SK-MEL-5 (cell line): ENCODE measurements around the gene BDKRB1. TPM values are rescaled to one million over a fixed set of nuclear protein-coding genes. Genes with fewer than 3 reads are reported as not detected.

Source experiments
- DNase-seq: peaks from one replicate; pipeline ENCODE4 v3.0.0-alpha.2; 2016; ENCODE audit warnings: low read depth, low spot score
- in situ Hi-C: cut with HindIII; loops from 2 replicates; pipeline ENCODE4 v1.10.0; 2016; ENCODE audit warnings: low sequenced_read_pairs, high pct_unique_total_duplicates, low pct_unique_long_range_greater_than_20kb
- small RNA-seq, 2 experiments: library from RNA; depleted of rRNA; stranded (forward); fragments of <200 nt; gene quantifications; one replicate each; pipeline ENCODE3, GENCODE V24; 2014
- total RNA-seq: library from RNA; depleted of rRNA; stranded (reverse); fragments of >200 nt; shearing (Covaris generic); gene quantifications from 2 replicates; pipeline ENCODE4 v1.2.3, GENCODE V29; 2014; rRNA removed

BDKRB1 gene
- total RNA-seq, 1 experiment from 2014 or later: 0.53 TPM

DNA sequence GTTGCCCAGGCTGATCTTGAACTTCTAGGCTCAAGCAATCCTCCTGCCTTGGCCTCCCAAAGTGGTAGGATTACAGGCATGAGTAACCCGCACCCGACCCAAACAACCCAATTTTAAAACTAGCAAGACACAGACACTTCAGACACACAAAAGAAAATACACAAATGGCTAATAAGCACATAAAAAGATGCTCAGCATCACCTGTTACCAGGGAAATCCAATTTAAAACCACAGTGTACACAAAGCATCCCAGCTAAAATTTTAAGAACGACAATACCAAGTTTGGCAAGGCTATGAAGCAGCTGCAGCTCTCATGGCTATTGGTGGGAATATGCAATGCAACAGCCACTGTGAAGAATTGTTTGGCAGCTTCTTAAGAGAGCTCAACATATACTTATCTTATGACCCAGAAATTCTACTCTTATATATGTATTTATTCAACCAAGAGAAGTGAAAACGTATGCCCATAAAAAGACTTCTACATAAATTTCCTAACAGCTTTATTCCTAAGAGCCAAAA is 42.0 kb downstream of the BDKRB1 start:
- in situ Hi-C loops: no loop called here
- DNase-seq: no peak

DNA sequence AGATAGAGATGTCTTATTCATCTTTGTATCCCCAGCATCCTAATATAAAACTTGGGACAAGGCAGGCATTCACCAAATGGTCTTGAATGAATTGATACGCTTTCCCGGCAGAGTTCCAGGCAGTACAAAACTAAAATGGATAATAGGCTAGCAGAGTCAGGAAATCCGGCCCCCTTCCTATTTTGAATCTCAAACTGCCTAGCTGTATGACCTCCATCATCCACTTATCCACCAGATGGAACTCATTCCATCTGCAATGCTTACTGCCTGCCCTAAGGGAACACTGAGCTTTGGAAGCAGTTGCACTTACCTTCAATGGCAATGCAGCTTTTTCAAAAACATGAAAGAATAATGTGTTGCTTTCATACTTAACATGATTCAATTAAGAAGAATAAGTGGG is 43.4 kb downstream of the BDKRB1 start:
- in situ Hi-C loops: no loop called here

DNA sequence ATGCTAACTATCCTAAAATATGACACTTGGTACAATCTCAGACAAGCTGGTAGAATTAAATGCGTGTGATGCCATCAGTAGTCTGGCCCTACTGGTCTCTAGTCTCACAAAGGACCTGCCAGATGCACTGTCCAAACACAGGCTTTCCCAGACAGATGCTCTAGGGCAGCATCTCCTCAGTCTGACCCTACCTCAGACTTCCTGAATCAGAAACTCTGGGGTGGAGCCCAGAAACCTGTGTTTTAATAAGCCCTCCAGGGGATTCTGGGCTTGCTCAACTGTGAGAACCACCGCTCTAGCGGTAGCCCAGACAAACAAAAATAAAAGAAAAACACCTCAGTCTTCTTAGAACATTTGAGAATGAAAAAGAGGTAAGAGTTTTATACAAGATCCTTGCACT is 48.0 kb downstream of the BDKRB1 start:
- in situ Hi-C loops: loop anchor here (25.0 kb wide), 1 partner anchor 108 kb away; no protein-coding TSS in a partner anchor
- DNase-seq: no peak

More for the DNA sequence above, 43.4 kb downstream of the BDKRB1 start:
- DNase-seq: peak; percentile 94

DNA sequence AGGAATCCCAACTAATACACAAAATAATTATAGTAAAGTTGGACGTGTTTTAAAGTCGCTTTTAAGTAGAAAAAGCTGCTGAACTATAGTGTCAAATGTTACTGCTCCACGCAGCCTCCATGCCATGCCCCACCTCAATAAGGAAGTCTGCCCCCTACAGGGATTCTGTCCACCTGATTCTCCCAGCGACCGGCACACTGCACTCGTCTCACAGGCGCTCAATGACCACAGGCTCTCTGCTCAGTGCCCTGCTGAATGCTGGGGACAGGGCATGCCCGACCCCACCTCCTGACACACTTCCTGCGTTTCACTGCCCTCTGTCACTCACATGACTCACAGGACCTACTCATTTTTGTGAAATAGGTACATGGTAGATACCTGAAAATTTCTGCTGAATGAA is 48.9 kb downstream of the BDKRB1 start:
- DNase-seq: peak; percentile 60
- in situ Hi-C loops: loop anchor here (25.0 kb wide), 1 partner anchor 107 kb away; no protein-coding TSS in a partner anchor

DNA sequence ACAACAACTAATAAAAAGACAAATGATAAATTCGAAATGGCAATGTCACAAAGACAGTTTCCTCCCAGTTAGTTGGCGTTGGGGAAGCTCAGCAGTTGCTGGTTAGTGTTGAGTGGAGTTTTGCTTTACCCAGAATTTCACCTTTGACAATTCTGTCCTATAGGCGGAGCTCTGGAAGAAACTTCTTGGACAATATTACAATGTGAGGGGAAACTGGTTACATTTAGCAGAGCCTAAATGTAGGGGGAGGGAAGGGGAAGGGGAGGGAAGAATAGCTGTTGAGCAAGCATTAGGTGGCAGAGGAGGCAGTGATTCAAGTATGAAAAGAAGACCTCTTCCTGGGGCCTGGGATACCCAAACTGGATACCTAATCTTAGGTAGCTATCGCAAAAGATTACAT is 51.4 kb downstream of the BDKRB1 start:
- in situ Hi-C loops: loop anchor here (25.0 kb wide), 1 partner anchor 105 kb away; no protein-coding TSS in a partner anchor

DNA sequence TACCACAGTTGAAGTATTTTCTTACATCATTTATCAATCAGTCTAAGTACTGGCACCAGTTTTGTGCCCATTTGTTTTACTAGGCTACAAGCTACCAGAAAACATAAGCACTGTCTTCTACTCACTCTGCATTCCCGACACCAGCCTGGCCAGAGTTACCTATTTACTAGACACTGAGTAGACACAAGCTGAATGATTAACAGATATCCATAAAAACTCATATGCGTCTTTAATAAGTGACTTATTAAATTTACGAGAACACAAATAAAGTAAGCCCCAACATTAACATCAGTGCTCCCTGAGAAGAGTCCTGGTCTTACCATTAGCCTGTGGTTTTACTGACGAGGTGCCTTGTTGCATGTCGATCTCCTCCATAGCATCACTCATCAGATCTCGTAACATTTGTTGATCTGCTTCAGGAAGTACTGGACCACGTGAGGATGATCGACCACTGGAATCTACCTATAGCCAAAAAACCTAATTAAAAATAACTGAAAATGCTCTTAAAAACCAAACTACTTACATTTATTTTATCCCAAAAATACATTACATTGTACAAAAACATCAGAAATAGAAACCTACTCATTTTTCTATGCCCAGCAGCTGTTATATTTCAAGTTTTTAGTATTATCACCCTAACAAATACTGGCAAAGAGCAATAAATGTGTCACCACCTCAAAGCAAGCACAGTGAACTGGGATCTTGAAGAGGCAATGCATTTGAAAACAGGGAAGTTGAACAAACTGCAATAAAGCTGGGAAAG is 53.3 kb downstream of the BDKRB1 start:
- in situ Hi-C loops: loop anchor here (25.0 kb wide), 1 partner anchor 103 kb away; no protein-coding TSS in a partner anchor
- DNase-seq: no peak

More for the DNA sequence above, 51.4 kb downstream of the BDKRB1 start:
- peak; percentile 55 for DNase-seq

DNA sequence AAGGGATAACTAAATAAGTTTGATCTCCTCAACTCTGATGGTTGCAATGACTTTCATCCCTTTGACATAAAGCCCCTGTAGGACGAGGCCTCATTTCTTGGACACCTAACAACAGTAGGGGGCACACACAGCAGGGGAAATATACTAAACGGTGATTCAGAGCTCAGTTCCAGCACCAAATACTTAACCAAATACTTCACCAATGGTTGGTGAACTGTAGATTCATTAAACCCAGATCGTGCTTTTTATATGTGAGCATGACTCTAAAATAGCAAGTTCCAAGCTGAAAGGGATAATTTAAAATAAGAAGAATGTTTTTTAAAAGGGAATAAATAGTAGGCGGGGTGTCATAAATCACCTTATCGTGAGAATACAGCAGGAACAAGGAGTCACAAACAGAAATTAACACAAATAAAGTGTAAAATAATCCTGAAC is 53.9 kb downstream of the BDKRB1 start:
- peak; percentile 17 for DNase-seq
- in situ Hi-C loops: loop anchor here (25.0 kb wide), 1 partner anchor 102 kb away; no protein-coding TSS in a partner anchor

DNA sequence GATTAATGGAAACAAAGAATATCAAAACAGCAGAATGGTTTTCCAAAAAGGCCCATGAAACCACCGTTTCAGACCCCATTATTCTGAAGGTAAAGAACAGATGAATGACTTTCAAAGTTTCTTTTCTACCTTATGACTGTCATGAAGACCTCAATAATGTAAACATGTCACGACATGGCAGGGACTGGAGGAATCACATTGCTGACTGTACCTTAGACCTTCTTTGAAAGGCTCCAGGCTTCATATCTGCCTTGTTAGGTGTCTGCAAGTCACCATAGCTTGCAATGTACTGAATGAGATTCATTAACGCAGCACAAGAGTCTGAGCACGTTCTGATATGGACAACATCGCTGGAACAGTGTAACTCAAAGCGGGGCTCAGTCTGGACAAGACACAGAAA is 54.9 kb downstream of the BDKRB1 start:
- in situ Hi-C loops: loop anchor here (25.0 kb wide), 1 partner anchor 101 kb away; no protein-coding TSS in a partner anchor
- no peak for DNase-seq

Small RNAs within 50 kb of the gene (small RNA-seq; reads per million reads assigned to genes)
- 0 reads per million in 2 experiments for gene CKS1BP1

Other genes with a start within 250 kb of the BDKRB1 start
- 0.77 and 0.87 TPM in 2 replicates for gene C14orf132, start 216.8 kb upstream of the BDKRB1 start, total RNA-seq
- gene BDKRB2, start 51.4 kb upstream of the BDKRB1 start, total RNA-seq: not detected in 2 replicates
- gene ATG2B, start 107.1 kb downstream of the BDKRB1 start, total RNA-seq: 13.4 and 14.1 TPM in 2 replicates
- gene GSKIP, start 107.3 kb downstream of the BDKRB1 start, total RNA-seq: 30.6 and 31.8 TPM in 2 replicates
- 2.9 and 4.9 TPM in 2 replicates for gene AK7, start 135.9 kb downstream of the BDKRB1 start, total RNA-seq
- gene PAPOLA, start 246.2 kb downstream of the BDKRB1 start, total RNA-seq: 118 and 120 TPM in 2 replicates